Testis (tissue), 3 donors: Measurements from ENCODE around the gene NEO1. TPM values are rescaled to one million over a fixed set of nuclear protein-coding genes. Genes with fewer than 3 reads are reported as not detected.
"Not testable (repeated sequence)": the region's sequence is repeated elsewhere in the genome, so short reads cannot be mapped to it uniquely, and the experiment has no call there.

Experiments
- DNase-seq: peaks from one replicate; pipeline ENCODE4 v3.0.0-alpha.2; 2019
- H3K27ac ChIP-seq, 2 donors: fragments of 200-600 bp; sonication (generic); one replicate each; pipeline ENCODE4 v1.5.1; 2019
- H3K27me3 ChIP-seq: fragments of 200-600 bp; sonication (generic); one replicate; pipeline ENCODE4 v1.5.1; 2019
- H3K36me3 ChIP-seq: fragments of 200-600 bp; sonication (generic); one replicate; pipeline ENCODE4 v1.5.1; 2017; ENCODE audit warnings: low read depth; ENCODE audit errors: missing control alignments
- H3K4me1 ChIP-seq: fragments of 200-600 bp; sonication (generic); one replicate; pipeline ENCODE4 v1.5.1; 2019
- H3K4me3 ChIP-seq, 2 donors: fragments of 200-600 bp; sonication (generic); one replicate each; pipeline ENCODE4 v1.5.1; 2017 to 2019
- H3K9me3 ChIP-seq: fragments of 200-600 bp; sonication (generic); one replicate; pipeline ENCODE4 v1.5.1; 2017
- POLR2A ChIP-seq: fragments of 450-650 bp; IDR thresholded peaks from one replicate; pipeline ENCODE4 v1.6.1; 2017; ENCODE audit warnings: antibody characterized with exemption, mild to moderate bottlenecking, moderate library complexity
- WGBS, 2 donors: methylation state at CpG; one replicate each; pipeline ENCODE4 v1.1.5; 2018; 5-methylcytosine and 5-hydroxymethylcytosine counted together
- intact Hi-C: fragments of 100-400 bp; cut with DNase I; formaldehyde crosslinking; loops from one replicate; pipeline ENCODE4 v1.15.1; 2023; ENCODE audit warnings: low total_unique reads
- polyA plus RNA-seq: library from polyadenylated mRNA; stranded (reverse); fragments of 350-450 nt; fragmentation: Illumina TruSeq; extraction: RNeasy Lipid Tissue Mini Kit (QIAGEN cat#74804); gene quantifications from one replicate; pipeline ENCODE4 v1.2.3, GENCODE V29; 2014; ENCODE audit warnings: low read depth, low replicate concordance; ENCODE audit not compliant: insufficient read depth
- total RNA-seq, 2 donors: library from RNA; depleted of rRNA; stranded (reverse); fragments of >200 nt; gene quantifications; one replicate each; pipeline ENCODE4 v1.2.3, GENCODE V29; 2016
- TF ChIP-seq, protein P1 (sequence below), 3 experiments: fragments of 450-650 bp in 2 of 3; fragments of 200-600 bp in 1 of 3; sonication (generic) in 1 of 3; IDR thresholded peaks; one replicate each; pipeline ENCODE4 v1.5.1; 2016 to 2019; ENCODE audit warnings: antibody characterized with exemption in 3 of 3, mild to moderate bottlenecking in 2 of 3, moderate library complexity in 1 of 3

NEO1 gene
- total and polyA plus RNA-seq, 3 donors from 2014 or later = 42.2 to 57.4 (median 50.2) TPM

DNA sequence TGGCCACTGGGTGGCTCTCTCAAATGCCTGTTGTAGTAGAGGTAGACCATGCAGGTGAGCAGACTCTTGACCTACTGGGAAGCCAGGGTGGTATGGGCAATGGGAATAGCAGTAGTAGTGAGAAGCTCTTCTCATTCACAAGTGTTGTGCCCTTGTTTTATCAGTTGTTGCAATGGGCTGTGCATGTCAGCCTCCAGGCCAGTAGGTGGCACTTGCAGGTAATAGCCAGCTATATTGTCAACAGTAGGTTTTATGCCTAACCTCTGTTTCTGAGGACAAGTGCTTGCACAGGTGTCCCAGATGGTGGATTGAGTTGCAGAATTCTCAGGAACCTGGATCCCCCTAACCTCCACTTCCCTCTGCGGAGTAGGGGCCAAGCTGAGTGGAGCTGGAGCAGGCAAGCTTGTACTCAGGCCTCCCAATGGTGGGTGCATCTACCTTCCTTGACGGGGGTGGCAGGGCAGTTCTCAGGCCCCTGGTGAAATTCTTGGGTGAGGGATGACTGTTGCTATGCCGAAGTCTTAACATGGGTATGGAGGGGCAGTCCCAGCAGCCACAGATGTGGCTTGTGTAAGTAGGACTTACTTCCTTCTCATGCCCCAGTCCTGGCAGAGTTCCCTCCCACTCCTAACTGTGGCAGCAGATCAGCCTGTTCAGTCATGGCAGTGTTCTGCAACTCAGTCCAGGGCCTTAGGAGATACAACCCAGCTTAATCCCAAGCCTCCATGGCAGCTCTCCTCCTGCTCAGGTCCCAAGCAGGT is 104.3 kb downstream of the NEO1 start:
- 91 to 100% methylated on average over 3 of the region's 3 CpGs for WGBS, 2 donors
- Histone ChIP-seq H3K27ac (no peak overlapping the region), H3K4me1 (no peaks in the 10 kb centered on the region), H3K4me3 (no peak overlapping the region), H3K9me3 (no peaks in the 10 kb centered on the region), H3K36me3 (no peaks in the 10 kb centered on the region), H3K27me3 (no peaks in the 10 kb centered on the region)
- intact Hi-C loops = no loop called here
- no peak for DNase-seq
- TF ChIP-seq, protein P1, sequence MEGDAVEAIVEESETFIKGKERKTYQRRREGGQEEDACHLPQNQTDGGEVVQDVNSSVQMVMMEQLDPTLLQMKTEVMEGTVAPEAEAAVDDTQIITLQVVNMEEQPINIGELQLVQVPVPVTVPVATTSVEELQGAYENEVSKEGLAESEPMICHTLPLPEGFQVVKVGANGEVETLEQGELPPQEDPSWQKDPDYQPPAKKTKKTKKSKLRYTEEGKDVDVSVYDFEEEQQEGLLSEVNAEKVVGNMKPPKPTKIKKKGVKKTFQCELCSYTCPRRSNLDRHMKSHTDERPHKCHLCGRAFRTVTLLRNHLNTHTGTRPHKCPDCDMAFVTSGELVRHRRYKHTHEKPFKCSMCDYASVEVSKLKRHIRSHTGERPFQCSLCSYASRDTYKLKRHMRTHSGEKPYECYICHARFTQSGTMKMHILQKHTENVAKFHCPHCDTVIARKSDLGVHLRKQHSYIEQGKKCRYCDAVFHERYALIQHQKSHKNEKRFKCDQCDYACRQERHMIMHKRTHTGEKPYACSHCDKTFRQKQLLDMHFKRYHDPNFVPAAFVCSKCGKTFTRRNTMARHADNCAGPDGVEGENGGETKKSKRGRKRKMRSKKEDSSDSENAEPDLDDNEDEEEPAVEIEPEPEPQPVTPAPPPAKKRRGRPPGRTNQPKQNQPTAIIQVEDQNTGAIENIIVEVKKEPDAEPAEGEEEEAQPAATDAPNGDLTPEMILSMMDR (IDR thresholded peaks at IDR 0.05) = no peak
- TF ChIP-seq POLR2A = no peak

- H3K4me1 ChIP-seq = peaks cover 3% of the 10 kb centered on the region
- TF ChIP-seq, protein P1 (IDR thresholded peaks at IDR 0.05) = no peak
- TF ChIP-seq POLR2A = no peak
- 41 to 42% methylated on average over 1 of the region's 1 CpG for WGBS, 2 donors
- no peaks in the 10 kb centered on the region for H3K9me3 ChIP-seq
- H3K4me3 ChIP-seq = no peak overlapping the region
- DNase-seq = no peak
- H3K27me3 ChIP-seq = no peaks in the 10 kb centered on the region
- no peak overlapping the region for H3K27ac ChIP-seq
- intact Hi-C loops = no loop called here
- no peaks in the 10 kb centered on the region for H3K36me3 ChIP-seq
These were observed 109.3 kb downstream of the NEO1 start for GRCh38 chr15:73161546-73161945.

GRCh38 chr15:73165435-73165834 is 113.2 kb downstream of the NEO1 start:
- no peak for DNase-seq
- no peaks in the 10 kb centered on the region for H3K27me3 ChIP-seq
- 92% methylated on average over 3 of the region's 3 CpGs for whole genome bisulfite sequencing, 2 donors
- no peak for TF ChIP-seq POLR2A
- TF ChIP-seq, protein P1 (IDR thresholded peaks at IDR 0.05) = no peak
- peaks cover 3% of the 10 kb centered on the region for H3K4me1 ChIP-seq
- intact Hi-C loops = no loop called here
- no peaks in the 10 kb centered on the region for H3K36me3 ChIP-seq
- no peak overlapping the region for H3K27ac ChIP-seq
- H3K4me3 ChIP-seq = no peak overlapping the region
- no peaks in the 10 kb centered on the region for H3K9me3 ChIP-seq

DNA sequence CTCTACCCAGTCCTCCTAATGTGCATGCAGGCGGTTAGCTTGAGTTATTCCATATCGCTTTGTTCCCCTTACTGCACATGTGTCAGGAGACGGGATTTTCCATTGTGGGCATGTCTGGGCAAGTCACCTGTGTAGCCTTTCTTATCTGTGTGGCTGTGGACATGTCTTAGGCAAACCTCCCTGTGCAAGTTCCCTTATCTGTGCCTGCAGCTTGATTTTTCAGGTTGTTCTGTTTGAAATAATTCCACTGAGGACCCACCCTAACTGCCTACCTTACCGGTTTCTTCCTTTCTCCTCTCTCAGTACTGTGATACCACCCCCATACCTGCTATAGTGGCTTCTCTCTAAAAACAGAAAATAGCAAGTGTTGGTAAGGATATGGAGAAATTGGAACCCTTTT is 113.6 kb downstream of the NEO1 start:
- WGBS, 2 donors = 98 to 99% methylated on average over 4 of the region's 4 CpGs
- Histone ChIP-seq H3K9me3 (no peaks in the 10 kb centered on the region), H3K4me1 (peaks cover 3% of the 10 kb centered on the region), H3K27ac (no peak overlapping the region), H3K4me3 (no peak overlapping the region), H3K27me3 (no peaks in the 10 kb centered on the region), H3K36me3 (no peaks in the 10 kb centered on the region)
- no peak for DNase-seq
- TF ChIP-seq, protein P1 (IDR thresholded peaks at IDR 0.05) = no peak
- no peak for TF ChIP-seq POLR2A
- intact Hi-C loops = no loop called here

DNA sequence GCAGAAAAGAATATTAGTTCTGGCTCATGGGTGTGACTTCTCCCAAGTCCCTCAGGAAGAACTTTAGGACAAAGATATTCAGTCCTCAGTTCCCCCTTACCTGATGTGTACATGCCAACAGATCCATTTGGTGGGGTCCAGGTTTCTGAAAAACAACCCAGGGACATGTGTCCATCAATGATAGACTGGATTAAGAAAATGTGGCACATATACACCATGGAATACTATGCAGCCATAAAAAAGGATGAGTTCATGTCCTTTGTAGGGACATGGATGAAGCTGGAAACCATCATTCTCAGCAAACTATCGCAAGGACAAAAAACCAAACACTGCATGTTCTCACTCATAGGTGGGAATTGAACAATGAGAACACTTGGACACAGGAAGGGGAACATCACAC is 114.4 kb downstream of the NEO1 start:
- H3K27me3 ChIP-seq, intact Hi-C loops, H3K36me3 ChIP-seq, DNase-seq, H3K27ac ChIP-seq, H3K4me1 ChIP-seq, H3K4me3 ChIP-seq, H3K9me3 ChIP-seq: not testable (repeated sequence)
- WGBS, 2 donors = 80% methylated on average over 1 of the region's 1 CpG; no CpG with 5 or more reads in 1 of the 2 donors
